ENCODE data around the gene HDAC5.
"Not testable (repeated sequence)": the region's sequence is repeated elsewhere in the genome, so short reads cannot be mapped to it uniquely, and the experiment has no call there.

The HDAC5 gene

GRCh38 chr17:44123356-44124117, at the start of gene HDAC5:
HDAC5 (minus strand) TSS chr17:44123641; CDS start chr17:44117515, 6,126 bp downstream.
- peak; percentile 96 for DNase-seq

GRCh38 chr17:44171931-44172455, 48.6 kb upstream of the HDAC5 start:
- DNase-seq, result no peak

- DNase-seq, result no peak
Observed at GRCh38 chr17:44170499-44171201, 47.2 kb upstream of the HDAC5 start, which contains the start of gene ASB16. ASB16 (plus strand) TSS chr17:44170704; CDS start chr17:44170790, 86 bp downstream.

GRCh38 chr17:44170135-44170498, 46.7 kb upstream of the HDAC5 start:
- no peak for DNase-seq

GRCh38 chr17:44167181-44167861, 43.9 kb upstream of the HDAC5 start:
- no peak for DNase-seq

GRCh38 chr17:44164476-44164875, 41.0 kb upstream of the HDAC5 start:
- DNase-seq, result no peak

- peak; percentile 61 for DNase-seq
Observed at GRCh38 chr17:44159519-44160210, 36.2 kb upstream of the HDAC5 start.

GRCh38 chr17:44155488-44155887, 32.0 kb upstream of the HDAC5 start:
- DNase-seq, result no peak

GRCh38 chr17:44152875-44153274, 29.4 kb upstream of the HDAC5 start:
- no peak for DNase-seq

- no peak for DNase-seq
Observed at GRCh38 chr17:44149750-44150329, 26.4 kb upstream of the HDAC5 start.

- DNase-seq, result not testable (repeated sequence)
Observed at GRCh38 chr17:44149066-44149465, 25.6 kb upstream of the HDAC5 start.

GRCh38 chr17:44147812-44148211, 24.4 kb upstream of the HDAC5 start:
- DNase-seq, result no peak

GRCh38 chr17:44146375-44147346, 23.2 kb upstream of the HDAC5 start:
- no peak for DNase-seq

GRCh38 chr17:44144966-44145739, 21.7 kb upstream of the HDAC5 start:
- DNase-seq, result no peak

- DNase-seq, result not testable (repeated sequence)
Observed at GRCh38 chr17:44143921-44144320, 20.5 kb upstream of the HDAC5 start.

- peak; percentile 17 for DNase-seq
Observed at GRCh38 chr17:44137891-44138709, 14.7 kb upstream of the HDAC5 start.

GRCh38 chr17:44134752-44135568, 11.5 kb upstream of the HDAC5 start:
- DNase-seq, result no peak

- DNase-seq, result no peak
Observed at GRCh38 chr17:44133918-44134476, 10.6 kb upstream of the HDAC5 start.
